AG09309 (cell line): ENCODE measurements around the gene ANKRD33.

Source experiments
- DNase-seq: peaks from one replicate; pipeline ENCODE4 v3.0.0-alpha.2; 2010; ENCODE audit warnings: low read depth
- H3K4me3 ChIP-seq: 2 replicates; pipeline ENCODE4 v1.5.1; 2011; ENCODE audit warnings: mild to moderate bottlenecking, low read depth, low read length, moderate library complexity; ENCODE audit not compliant: control insufficient read depth
- CTCF ChIP-seq: IDR thresholded peaks from 2 replicates; pipeline ENCODE4 v1.5.1; 2011; ENCODE audit warnings: mild to moderate bottlenecking, low read depth, low read length, inconsistent platforms; ENCODE audit not compliant: insufficient read depth, control insufficient read depth; ENCODE audit errors: missing control alignments

Gene ANKRD33

GRCh38 chr12:51888316-51889215 is 663 bp downstream of the ANKRD33 start:
- no peak overlapping the region for H3K4me3 ChIP-seq
- TF ChIP-seq CTCF, result no peak
- no peak for DNase-seq

GRCh38 chr12:51889216-51890132 is 1.6 kb downstream of the ANKRD33 start:
- H3K4me3 ChIP-seq, result no peak overlapping the region
- TF ChIP-seq CTCF, result peak; percentile 29
- no peak for DNase-seq

- no peak overlapping the region for H3K4me3 ChIP-seq
- no peak for DNase-seq
- TF ChIP-seq CTCF, result no peak
Measured at GRCh38 chr12:51890133-51890464, 2.2 kb downstream of the ANKRD33 start.

- H3K4me3 ChIP-seq, result no peak overlapping the region
- no peak for TF ChIP-seq CTCF
- no peak for DNase-seq
Measured at GRCh38 chr12:51890511-51891171, 2.7 kb downstream of the ANKRD33 start.

- peak; percentile 26 for TF ChIP-seq CTCF
- no peak for DNase-seq
- H3K4me3 ChIP-seq, result no peak overlapping the region
Measured at GRCh38 chr12:51891843-51892242, 3.9 kb downstream of the ANKRD33 start.

- no peak for TF ChIP-seq CTCF
- no peak for DNase-seq
- H3K4me3 ChIP-seq, result no peak overlapping the region
Measured at GRCh38 chr12:51893786-51894185, 5.9 kb downstream of the ANKRD33 start.
